ENCODE data around the gene ANKRD27.
A peak's percentile ranks its signal among the peaks of the same experiment; 100 is the strongest.

The ANKRD27 gene

GRCh38 chr19:32674153-32674930 is 638 bp downstream of the ANKRD27 start:
- DNase-seq (ENCODE audit: low read depth, low spot score), result no peak
- Histone ChIP-seq H3K4me3 (ENCODE audit: low read length) (peak overlapping the region; percentile 99), H3K36me3 (ENCODE audit: control insufficient read depth, insufficient read depth, low read length) (no peaks in the 10 kb centered on the region; the same call in 1 of the 2 replicates), H3K9me3 (ENCODE audit: control insufficient read depth, insufficient read depth, low read length) (no peaks in the 10 kb centered on the region), H3K4me1 (ENCODE audit: control insufficient read depth, insufficient read depth, low read length) (peaks cover 5% of the 10 kb centered on the region; the same call in 1 of the 2 replicates), H3K27me3 (ENCODE audit: control insufficient read depth, insufficient read depth, low read length) (peaks cover 19% of the 10 kb centered on the region), H3K27ac (ENCODE audit: low read length) (no peak overlapping the region)
- WGBS (ENCODE audit: insufficient coverage, insufficient read length), result no CpG with 5 or more reads among the region's 67 CpGs

GRCh38 chr19:32673573-32673972 is 1.4 kb downstream of the ANKRD27 start:
- DNase-seq (ENCODE audit: low read depth, low spot score), result no peak
- WGBS (ENCODE audit: insufficient coverage, insufficient read length), result no CpG with 5 or more reads among the region's 10 CpGs
- H3K27ac ChIP-seq (ENCODE audit: low read length), result no peak overlapping the region
- H3K36me3 ChIP-seq (ENCODE audit: control insufficient read depth, insufficient read depth, low read length), result no peaks in the 10 kb centered on the region; the same call in 1 of the 2 replicates
- H3K9me3 ChIP-seq (ENCODE audit: control insufficient read depth, insufficient read depth, low read length), result no peaks in the 10 kb centered on the region
- H3K4me3 ChIP-seq (ENCODE audit: low read length), result no peak overlapping the region
- peaks cover 19% of the 10 kb centered on the region for H3K27me3 ChIP-seq (ENCODE audit: control insufficient read depth, insufficient read depth, low read length)
- H3K4me1 ChIP-seq (ENCODE audit: control insufficient read depth, insufficient read depth, low read length), result peaks cover 5% of the 10 kb centered on the region; the same call in 1 of the 2 replicates

- H3K36me3 ChIP-seq (ENCODE audit: control insufficient read depth, insufficient read depth, low read length), result no peaks in the 10 kb centered on the region; the same call in 1 of the 2 replicates
- H3K27ac ChIP-seq (ENCODE audit: low read length), result no peak overlapping the region
- H3K9me3 ChIP-seq (ENCODE audit: control insufficient read depth, insufficient read depth, low read length), result no peaks in the 10 kb centered on the region
- H3K4me3 ChIP-seq (ENCODE audit: low read length), result no peak overlapping the region
- DNase-seq (ENCODE audit: low read depth, low spot score), result no peak
- no CpG with 5 or more reads among the region's 3 CpGs for WGBS (ENCODE audit: insufficient coverage, insufficient read length)
- peaks cover 19% of the 10 kb centered on the region for H3K27me3 ChIP-seq (ENCODE audit: control insufficient read depth, insufficient read depth, low read length)
- H3K4me1 ChIP-seq (ENCODE audit: control insufficient read depth, insufficient read depth, low read length), result peaks cover 5% of the 10 kb centered on the region; the same call in 1 of the 2 replicates
These were observed 2.1 kb downstream of the ANKRD27 start for GRCh38 chr19:32672841-32673240.

- WGBS (ENCODE audit: insufficient coverage, insufficient read length), result no CpG with 5 or more reads among the region's 14 CpGs
- DNase-seq (ENCODE audit: low read depth, low spot score), result no peak
- peaks cover 12% of the 10 kb centered on the region for H3K27me3 ChIP-seq (ENCODE audit: control insufficient read depth, insufficient read depth, low read length)
- peaks cover under 1% of the 10 kb centered on the region; the same call in 1 of the 2 replicates for H3K36me3 ChIP-seq (ENCODE audit: control insufficient read depth, insufficient read depth, low read length)
- H3K4me3 ChIP-seq (ENCODE audit: low read length), result no peak overlapping the region
- H3K27ac ChIP-seq (ENCODE audit: low read length), result no peak overlapping the region
- no peaks in the 10 kb centered on the region for H3K9me3 ChIP-seq (ENCODE audit: control insufficient read depth, insufficient read depth, low read length)
- peaks cover 5% of the 10 kb centered on the region; the same call in 1 of the 2 replicates for H3K4me1 ChIP-seq (ENCODE audit: control insufficient read depth, insufficient read depth, low read length)
These were observed 2.9 kb downstream of the ANKRD27 start for GRCh38 chr19:32671883-32672593.

- Histone ChIP-seq H3K27ac (ENCODE audit: low read length) (no peak overlapping the region), H3K4me1 (ENCODE audit: control insufficient read depth, insufficient read depth, low read length) (peaks cover 5% of the 10 kb centered on the region; the same call in 1 of the 2 replicates), H3K36me3 (ENCODE audit: control insufficient read depth, insufficient read depth, low read length) (peaks cover 3% of the 10 kb centered on the region; the same call in 1 of the 2 replicates), H3K9me3 (ENCODE audit: control insufficient read depth, insufficient read depth, low read length) (no peaks in the 10 kb centered on the region), H3K27me3 (ENCODE audit: control insufficient read depth, insufficient read depth, low read length) (no peaks in the 10 kb centered on the region), H3K4me3 (ENCODE audit: low read length) (no peak overlapping the region)
- no CpG with 5 or more reads among the region's 3 CpGs for WGBS (ENCODE audit: insufficient coverage, insufficient read length)
- no peak for DNase-seq (ENCODE audit: low read depth, low spot score)
These were observed 5.7 kb downstream of the ANKRD27 start for GRCh38 chr19:32669310-32669709.

GRCh38 chr19:32666084-32666483 is 8.9 kb downstream of the ANKRD27 start:
- peaks cover 3% of the 10 kb centered on the region; the same call in 1 of the 2 replicates for H3K36me3 ChIP-seq (ENCODE audit: control insufficient read depth, insufficient read depth, low read length)
- DNase-seq (ENCODE audit: low read depth, low spot score), result no peak
- no peaks in the 10 kb centered on the region for H3K27me3 ChIP-seq (ENCODE audit: control insufficient read depth, insufficient read depth, low read length)
- no CpG with 5 or more reads among the region's 6 CpGs for WGBS (ENCODE audit: insufficient coverage, insufficient read length)
- H3K27ac ChIP-seq (ENCODE audit: low read length), result no peak overlapping the region
- H3K4me1 ChIP-seq (ENCODE audit: control insufficient read depth, insufficient read depth, low read length), result no peaks in the 10 kb centered on the region
- no peaks in the 10 kb centered on the region for H3K9me3 ChIP-seq (ENCODE audit: control insufficient read depth, insufficient read depth, low read length)
- H3K4me3 ChIP-seq (ENCODE audit: low read length), result no peak overlapping the region

- Histone ChIP-seq H3K27ac (ENCODE audit: low read length) (no peak overlapping the region), H3K9me3 (ENCODE audit: control insufficient read depth, insufficient read depth, low read length) (no peaks in the 10 kb centered on the region), H3K4me1 (ENCODE audit: control insufficient read depth, insufficient read depth, low read length) (no peaks in the 10 kb centered on the region), H3K27me3 (ENCODE audit: control insufficient read depth, insufficient read depth, low read length) (no peaks in the 10 kb centered on the region), H3K36me3 (ENCODE audit: control insufficient read depth, insufficient read depth, low read length) (peaks cover 3% of the 10 kb centered on the region; the same call in 1 of the 2 replicates), H3K4me3 (ENCODE audit: low read length) (no peak overlapping the region)
- no CpG with 5 or more reads among the region's 3 CpGs for WGBS (ENCODE audit: insufficient coverage, insufficient read length)
- no peak for DNase-seq (ENCODE audit: low read depth, low spot score)
These were observed 12.8 kb downstream of the ANKRD27 start for GRCh38 chr19:32662186-32662585.

- no peaks in the 10 kb centered on the region for H3K9me3 ChIP-seq (ENCODE audit: control insufficient read depth, insufficient read depth, low read length)
- no peaks in the 10 kb centered on the region for H3K36me3 ChIP-seq (ENCODE audit: control insufficient read depth, insufficient read depth, low read length)
- H3K4me1 ChIP-seq (ENCODE audit: control insufficient read depth, insufficient read depth, low read length), result no peaks in the 10 kb centered on the region
- H3K27me3 ChIP-seq (ENCODE audit: control insufficient read depth, insufficient read depth, low read length), result no peaks in the 10 kb centered on the region
- H3K27ac ChIP-seq (ENCODE audit: low read length), result no peak overlapping the region
- WGBS (ENCODE audit: insufficient coverage, insufficient read length), result no CpG with 5 or more reads among the region's 7 CpGs
- DNase-seq (ENCODE audit: low read depth, low spot score), result no peak
- H3K4me3 ChIP-seq (ENCODE audit: low read length), result no peak overlapping the region
These were observed 13.7 kb downstream of the ANKRD27 start for GRCh38 chr19:32661318-32661717.

GRCh38 chr19:32658527-32658926 is 16.5 kb downstream of the ANKRD27 start:
- H3K4me1 ChIP-seq (ENCODE audit: control insufficient read depth, insufficient read depth, low read length), result no peaks in the 10 kb centered on the region
- no peaks in the 10 kb centered on the region for H3K27me3 ChIP-seq (ENCODE audit: control insufficient read depth, insufficient read depth, low read length)
- DNase-seq (ENCODE audit: low read depth, low spot score), result no peak
- H3K9me3 ChIP-seq (ENCODE audit: control insufficient read depth, insufficient read depth, low read length), result no peaks in the 10 kb centered on the region
- WGBS (ENCODE audit: insufficient coverage, insufficient read length), result no CpG with 5 or more reads among the region's 10 CpGs
- no peaks in the 10 kb centered on the region for H3K36me3 ChIP-seq (ENCODE audit: control insufficient read depth, insufficient read depth, low read length)
- H3K4me3 ChIP-seq (ENCODE audit: low read length), result no peak overlapping the region
- H3K27ac ChIP-seq (ENCODE audit: low read length), result no peak overlapping the region

GRCh38 chr19:32658075-32658474 is 16.9 kb downstream of the ANKRD27 start:
- Histone ChIP-seq H3K36me3 (ENCODE audit: control insufficient read depth, insufficient read depth, low read length) (no peaks in the 10 kb centered on the region), H3K9me3 (ENCODE audit: control insufficient read depth, insufficient read depth, low read length) (no peaks in the 10 kb centered on the region), H3K4me1 (ENCODE audit: control insufficient read depth, insufficient read depth, low read length) (no peaks in the 10 kb centered on the region), H3K4me3 (ENCODE audit: low read length) (no peak overlapping the region), H3K27ac (ENCODE audit: low read length) (no peak overlapping the region), H3K27me3 (ENCODE audit: control insufficient read depth, insufficient read depth, low read length) (no peaks in the 10 kb centered on the region)
- DNase-seq (ENCODE audit: low read depth, low spot score), result no peak
- WGBS (ENCODE audit: insufficient coverage, insufficient read length), result no CpG with 5 or more reads among the region's 10 CpGs

All from iPS DF 6.9 (cell line).